Cardiac ventricle fibroblast (primary cell): Measurements from ENCODE around the gene DDI1. TPM values are rescaled to one million over a fixed set of nuclear protein-coding genes. Genes with fewer than 3 reads are reported as not detected.

Source experiments
- total RNA-seq: library from RNA; depleted of rRNA; stranded (reverse); fragments of >200 nt; gene quantifications from 2 replicates; pipeline ENCODE4 v1.2.3, GENCODE V29; 2015

Gene DDI1
- not detected in 2 replicates for total RNA-seq

DNA sequence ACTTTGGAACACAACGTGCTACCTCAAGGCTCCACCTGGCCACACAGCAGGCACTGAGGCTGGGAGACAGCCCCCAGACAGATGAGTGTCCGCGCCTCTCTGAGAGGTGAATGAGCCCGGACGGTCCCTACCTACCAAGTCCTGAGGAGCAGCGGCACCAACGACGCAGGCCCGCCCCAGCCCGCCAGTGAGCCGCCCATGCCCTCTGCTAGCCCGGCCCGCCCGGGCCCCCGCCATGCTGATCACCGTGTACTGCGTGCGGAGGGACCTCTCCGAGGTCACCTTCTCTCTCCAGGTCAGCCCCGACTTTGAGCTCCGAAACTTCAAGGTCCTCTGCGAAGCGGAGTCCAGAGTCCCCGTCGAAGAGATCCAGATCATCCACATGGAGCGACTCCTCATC, at the start of gene DDI1:
Gene DDI1 (plus strand): TSS at position 53 of the 400 bp plus-strand sequence. CDS start 183 bp downstream, at position 236.

Other genes with a start within 250 kb of the DDI1 start
- 65.8 and 73.8 TPM in 2 replicates for gene PDGFD, start 127.5 kb downstream of the DDI1 start, total RNA-seq